NCI-H446 treated with DMSO at 0.1 percent for 48 hours (cell line): Measurements from ENCODE around the gene UBP1.
"Not testable (repeated sequence)": the region's sequence is repeated elsewhere in the genome, so short reads cannot be mapped to it uniquely, and the experiment has no call there.

Source experiments
- DNase-seq: peaks from one replicate; lab custom pipeline; 2025; lab: John Stamatoyannopoulos, UW

Gene UBP1

DNA sequence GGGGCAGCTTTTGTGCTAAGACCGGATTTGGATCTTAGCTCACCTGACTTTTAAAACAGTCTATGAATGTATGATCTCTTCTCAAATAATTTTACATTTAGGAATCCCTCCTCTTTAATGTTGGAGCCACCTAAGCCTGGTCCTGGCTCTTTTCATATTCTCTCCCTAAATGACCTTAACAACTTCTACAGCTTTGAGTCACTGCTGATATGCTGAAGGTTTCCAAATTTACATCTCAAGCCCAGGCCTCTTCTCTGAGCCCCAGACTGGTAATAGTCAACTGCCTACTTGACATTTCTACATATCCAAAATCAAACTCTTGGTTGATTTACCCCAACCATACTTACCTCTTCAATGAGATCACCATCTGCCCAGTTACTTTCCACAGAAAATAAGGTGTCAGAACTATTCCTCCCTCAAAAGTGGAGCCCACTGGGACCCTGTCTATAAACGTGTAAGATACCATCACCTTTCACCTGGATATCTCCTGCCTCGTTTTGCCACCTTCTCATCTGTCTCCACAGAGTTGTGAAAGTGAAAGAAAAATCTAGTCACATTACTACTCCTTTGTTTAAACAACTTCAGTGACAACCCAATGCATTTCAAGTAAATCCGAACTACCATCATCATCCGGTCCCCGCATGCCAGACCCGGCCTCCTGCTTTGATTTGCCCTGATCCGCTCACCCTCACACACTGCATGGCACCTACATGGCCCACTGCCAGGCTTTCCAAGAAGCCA, 48.8 kb downstream of the UBP1 start:
- no peak for DNase-seq

DNA sequence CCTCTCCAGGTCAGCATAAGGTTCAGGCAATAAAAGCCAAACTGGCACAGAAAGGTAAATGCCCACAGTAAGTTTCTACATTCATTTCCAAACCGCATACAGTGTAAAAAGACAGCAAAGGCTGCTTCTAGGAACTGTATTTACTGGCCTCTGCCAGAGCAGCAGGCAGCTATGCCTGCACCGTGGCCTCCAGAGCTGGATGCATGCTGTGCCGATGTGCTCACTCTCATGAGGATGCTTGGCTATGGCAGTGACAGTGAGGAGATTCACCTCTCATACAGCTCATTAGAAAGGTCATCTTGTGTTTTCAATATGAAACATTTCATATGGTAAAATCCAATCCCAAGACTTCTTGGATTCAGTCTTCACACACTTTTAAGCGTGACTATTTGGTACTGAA, 50.3 kb downstream of the UBP1 start:
- no peak for DNase-seq

DNA sequence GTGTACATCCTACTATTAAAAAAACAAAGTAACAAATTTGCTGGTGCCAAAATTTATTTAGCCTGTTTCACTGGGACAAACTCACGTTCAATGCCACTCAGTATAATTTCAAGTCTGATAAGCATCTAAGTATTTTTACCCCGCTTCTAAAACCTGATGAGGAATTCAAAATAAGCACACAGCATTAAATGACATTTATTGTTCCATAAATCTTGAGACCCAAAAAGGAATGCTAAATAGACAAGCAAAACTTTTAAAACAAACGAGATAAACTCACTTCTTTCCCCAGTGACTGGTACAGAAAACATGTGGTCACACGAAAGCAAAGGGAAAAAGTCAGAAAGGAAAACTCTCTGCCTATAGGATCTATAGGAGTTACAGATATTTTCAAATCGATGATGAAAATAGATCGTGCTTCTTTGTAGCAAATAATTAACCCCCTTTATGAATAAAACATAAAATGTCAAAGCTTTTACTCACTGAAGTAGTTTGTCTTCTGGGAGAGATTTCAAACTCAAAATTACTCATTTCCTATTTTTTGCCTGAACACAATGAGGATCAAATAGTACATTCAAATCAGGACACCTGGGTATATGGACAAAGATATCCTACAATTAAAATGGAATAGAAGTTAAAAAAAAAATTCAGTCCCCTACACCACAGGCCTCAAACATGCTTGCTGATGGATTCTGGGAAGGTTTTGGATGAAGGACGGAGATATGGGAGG, 51.7 kb downstream of the UBP1 start:
- no peak for DNase-seq

DNA sequence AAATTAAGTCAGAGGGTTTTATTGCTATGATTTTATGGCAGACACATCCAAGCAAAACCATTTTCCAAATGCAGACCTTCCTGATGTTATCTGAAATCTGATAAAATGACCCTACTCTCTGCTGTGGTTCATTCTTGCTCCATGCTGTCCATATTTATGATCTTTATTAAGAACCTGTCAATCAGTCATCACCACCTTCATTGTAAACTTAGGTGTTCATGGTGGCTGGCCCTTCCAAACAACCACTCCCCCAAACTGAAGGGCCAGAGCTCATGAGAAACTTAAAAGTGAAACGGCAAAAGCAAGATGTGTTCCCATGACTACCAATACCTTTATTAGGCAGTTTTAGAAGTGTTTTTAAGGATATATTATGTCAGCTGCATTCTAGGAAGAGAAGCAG, 53.6 kb downstream of the UBP1 start:
- DNase-seq: no peak

DNA sequence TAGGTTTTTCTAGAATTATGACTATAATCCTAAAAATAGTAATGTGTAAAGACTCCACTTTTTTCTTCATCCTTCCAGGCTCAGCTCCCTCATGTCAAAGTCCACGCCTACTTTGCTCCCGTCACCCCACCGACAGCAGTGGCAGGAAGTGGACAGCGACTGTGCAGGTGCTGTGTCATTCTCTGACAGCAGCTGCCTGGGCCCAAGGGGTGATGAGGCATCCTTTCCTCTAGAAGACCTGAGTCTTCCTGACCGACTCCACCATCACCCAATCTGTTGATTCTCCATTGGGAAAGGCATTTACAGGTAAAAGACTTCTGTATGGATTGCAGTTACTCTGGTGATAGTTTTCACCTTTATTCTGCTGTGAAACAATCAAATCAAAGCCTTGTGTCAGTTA, 54.8 kb downstream of the UBP1 start:
- no peak for DNase-seq

DNA sequence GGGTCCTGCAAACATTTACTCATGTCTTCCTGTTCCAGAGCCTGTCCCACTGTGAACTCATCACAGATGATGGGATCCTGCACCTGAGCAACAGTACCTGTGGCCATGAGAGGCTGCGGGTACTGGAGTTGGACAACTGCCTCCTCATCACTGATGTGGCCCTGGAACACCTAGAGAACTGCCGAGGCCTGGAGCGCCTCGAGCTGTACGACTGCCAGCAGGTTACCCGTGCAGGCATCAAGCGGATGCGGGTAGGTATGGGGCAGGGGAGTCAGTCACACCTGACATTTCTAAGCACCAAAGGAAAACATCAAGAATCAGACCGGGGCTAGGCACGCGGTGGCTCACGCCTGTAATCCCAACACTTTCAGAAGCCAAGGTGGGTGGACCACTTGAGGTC, 56.3 kb downstream of the UBP1 start:
- DNase-seq: no peak

DNA sequence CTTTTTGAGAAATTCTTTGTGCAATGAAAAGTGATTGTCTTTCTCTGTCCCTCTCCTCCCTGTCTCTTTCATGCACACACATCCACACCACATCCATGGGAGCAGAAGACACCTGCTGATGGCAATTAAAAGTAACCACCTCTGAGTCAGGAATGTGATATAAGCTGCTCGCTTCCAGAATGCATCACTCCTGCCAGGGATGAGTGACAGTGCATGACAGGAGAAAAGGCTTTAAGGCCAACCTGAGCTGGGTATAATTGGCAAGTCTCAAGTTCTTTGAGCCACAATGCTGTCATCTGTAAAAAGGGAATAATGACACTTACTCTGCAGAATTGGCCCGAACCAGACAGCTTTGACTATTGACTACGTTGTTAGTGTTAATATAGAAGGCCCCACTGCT, 59.6 kb downstream of the UBP1 start:
- DNase-seq: no peak

DNA sequence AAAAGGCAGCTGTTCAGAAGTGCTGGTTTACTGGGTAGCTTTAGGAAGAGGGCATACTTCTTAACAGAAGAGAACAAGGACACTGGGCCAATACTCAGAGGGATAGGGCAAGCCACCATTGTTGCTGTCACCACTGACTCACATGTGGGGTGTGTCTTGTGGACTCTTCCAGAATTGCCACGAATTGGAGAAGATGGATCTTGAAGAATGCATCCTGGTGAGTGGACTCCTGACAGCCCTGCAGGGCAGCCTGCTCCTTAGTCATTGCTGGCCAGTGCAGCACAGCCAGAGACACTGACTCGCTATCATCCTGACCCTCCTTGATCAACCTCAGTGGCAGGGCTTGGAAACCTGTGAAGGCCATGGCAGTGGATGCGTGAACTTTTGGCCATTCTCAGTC, 62.3 kb downstream of the UBP1 start:
- DNase-seq: no peak

DNA sequence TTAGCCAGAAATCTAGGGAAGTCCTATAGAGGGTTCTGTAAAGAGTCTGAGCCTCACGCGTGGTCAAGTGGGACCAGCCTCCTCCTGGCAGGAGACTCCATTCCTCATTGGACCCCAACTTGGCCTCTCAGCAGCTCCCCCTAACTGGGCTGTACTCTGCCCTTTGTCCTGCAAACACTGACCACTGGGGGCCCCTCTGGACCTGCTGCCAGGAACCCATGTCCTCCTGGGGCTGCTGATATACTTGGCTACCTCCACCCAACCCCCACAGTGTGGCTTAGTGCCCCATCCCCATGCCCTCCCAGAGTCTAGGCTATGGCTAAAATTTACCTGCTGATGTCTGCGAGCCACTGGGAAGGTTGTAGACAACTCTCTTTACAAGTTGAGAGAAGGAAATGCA, 62.7 kb downstream of the UBP1 start:
- DNase-seq: no peak

DNA sequence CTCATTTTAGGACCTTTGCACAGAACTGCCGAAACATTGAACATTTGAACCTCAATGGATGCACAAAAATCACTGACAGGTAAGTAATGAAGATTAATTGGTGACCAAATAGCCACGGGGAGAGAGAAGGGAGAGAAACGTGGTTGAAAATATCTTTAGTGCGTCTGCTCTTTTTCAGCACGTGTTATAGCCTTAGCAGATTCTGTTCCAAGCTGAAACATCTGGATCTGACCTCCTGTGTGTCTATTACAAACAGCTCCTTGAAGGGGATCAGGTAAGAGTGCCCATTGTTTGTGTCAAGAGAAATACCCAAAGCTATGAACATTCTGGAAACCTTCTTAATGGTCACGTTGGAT, 67.1 kb downstream of the UBP1 start:
- DNase-seq: no peak

DNA sequence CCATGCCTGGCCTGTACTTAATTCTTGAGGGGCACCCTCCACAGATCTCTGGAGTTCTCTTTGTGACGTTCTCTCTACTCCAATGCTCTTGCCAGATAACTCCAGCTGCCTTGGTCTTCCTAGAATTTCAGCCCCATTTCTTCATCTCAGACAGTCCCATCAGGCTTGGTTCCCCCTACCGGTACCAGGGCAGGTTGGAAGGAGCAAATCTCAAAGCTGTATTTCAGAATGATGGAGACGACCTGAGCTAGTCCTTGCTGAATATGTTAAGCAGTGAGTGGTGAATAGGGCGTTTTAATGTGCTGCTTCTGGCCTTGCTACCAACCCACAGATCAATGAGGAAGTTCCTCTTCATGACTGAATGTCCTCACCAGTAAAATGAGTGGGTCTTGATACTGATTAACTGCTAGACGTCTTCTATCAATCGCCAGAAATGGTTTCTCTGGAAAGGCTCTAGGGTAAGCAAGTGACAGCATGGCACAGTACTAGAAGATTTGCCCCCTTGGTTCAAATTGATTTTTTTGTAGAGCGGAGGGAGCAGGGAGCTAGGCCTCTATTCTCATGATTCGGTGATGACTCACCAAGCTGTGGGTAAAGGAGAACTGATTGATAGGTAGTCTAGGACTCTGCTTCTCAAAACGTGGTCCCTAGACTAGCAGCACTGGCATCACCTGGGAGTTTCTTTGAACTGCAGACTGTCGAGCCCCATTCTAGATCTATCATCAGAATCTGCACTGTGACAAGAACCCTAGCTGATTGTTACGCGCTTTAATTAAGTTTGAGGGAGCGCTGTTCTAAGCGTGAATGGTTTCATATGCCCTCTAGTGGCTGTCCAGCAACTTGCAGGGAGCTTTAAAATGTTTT, 67.8 kb downstream of the UBP1 start:
- no peak for DNase-seq

DNA sequence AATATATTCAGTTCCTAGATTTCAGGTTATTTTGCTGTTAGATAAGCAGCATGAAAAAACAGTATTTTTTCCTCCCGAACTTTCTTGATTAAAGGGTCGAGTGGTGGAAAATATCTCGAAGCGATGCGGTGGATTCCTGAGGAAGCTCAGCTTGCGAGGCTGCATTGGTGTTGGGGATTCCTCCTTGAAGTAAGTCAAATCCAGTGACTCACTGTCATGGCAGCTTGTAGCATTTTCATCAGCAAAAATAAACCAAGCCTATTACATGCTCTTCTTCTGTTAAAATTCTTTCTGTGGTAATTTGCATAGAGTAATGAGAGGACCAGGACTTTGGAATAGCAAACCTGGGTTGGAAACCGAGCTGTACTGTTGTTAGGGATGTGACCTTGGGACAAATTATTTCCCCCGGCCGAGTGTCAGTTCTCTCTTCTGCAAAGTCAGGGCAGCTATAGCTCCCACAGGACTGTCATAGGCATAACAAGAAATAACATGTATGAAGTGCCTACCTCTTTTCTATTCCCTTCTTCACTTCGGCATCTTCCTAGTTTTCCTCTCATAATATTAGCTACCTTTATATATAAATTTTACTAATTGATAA, 75.6 kb downstream of the UBP1 start:
- DNase-seq: no peak

DNA sequence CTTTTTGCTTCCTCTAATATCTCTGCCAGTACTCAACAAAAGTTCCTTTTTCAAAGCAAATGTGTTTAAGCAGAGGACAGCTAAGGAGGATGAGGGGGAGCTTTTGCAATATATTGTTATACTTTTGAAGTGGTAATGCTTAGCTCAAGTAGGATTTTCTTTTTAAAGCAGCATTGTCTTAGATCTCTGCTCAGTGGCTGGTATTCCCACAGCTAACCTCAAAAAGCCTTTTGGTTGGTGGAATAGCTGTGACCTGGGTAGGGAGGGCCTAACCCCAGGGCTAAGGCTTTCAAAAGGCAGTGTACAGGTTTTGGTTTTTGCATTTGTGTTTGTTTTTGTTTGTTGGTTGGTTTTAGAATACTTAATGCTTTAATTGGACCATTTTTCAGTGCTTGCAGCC, 76.1 kb downstream of the UBP1 start:
- no peak for DNase-seq

DNA sequence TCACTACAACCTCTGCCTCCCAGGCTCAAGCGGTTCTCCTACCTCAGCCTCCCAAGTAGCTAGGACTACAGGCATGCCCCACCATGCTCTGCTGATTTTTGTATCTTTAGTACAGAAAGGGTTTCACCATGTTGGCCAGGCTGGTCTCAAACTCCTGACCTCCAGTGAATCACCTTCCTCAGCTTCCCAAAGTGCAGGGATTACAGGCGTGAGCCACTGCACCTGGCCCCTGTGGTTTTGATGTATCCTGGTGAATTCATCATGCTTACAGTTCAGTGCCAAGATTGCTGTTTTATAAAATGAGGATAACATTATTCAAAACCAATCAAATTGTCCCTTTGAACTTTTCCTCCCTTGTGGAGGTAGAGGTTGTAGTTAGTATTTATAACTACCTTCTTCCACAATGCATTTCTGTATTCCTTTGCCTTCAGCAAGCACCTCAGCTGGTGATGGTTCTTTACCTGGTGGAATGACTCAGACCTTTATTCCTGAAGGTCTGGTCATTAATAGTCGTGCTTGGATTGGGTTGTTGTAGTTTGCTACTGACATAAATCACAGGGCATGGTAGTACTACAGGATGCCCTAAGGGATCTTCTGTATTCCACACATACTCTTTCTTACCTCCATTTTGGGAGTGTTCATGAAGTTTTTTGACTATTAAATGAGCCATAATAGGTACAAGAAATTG, 76.9 kb downstream of the UBP1 start:
- DNase-seq: no peak

DNA sequence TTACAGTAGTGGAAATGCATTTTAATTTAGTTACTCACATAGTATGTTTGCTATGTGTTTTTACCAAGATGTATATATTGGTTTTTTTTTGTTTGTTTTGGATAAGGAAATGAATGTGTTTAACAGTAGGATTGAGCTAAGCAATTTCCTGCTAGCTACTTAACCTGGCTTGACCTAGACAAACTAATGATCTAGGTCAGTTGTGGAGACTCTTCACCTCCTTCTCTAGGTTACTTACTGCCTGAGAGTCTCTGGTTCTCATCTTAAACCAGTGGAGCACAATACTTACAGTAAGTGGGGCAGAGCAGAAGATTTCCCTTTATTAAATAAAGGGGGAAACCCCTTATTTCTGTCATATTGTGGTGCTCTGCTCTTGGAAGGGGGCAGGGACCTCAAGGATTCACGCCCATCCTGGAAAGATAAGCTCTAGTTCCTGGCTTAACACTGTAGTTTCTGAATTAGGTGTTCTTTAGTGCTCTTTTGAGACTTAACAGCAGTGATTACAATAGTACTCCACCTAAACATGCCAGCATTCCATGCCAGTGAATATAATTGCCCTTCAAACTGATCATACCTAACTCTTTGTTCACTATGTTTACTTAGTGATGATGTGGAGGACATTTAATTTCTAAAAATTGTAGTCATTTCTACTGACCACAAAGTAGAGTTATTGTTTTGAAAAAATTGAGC, 79.9 kb downstream of the UBP1 start:
- DNase-seq: no peak

DNA sequence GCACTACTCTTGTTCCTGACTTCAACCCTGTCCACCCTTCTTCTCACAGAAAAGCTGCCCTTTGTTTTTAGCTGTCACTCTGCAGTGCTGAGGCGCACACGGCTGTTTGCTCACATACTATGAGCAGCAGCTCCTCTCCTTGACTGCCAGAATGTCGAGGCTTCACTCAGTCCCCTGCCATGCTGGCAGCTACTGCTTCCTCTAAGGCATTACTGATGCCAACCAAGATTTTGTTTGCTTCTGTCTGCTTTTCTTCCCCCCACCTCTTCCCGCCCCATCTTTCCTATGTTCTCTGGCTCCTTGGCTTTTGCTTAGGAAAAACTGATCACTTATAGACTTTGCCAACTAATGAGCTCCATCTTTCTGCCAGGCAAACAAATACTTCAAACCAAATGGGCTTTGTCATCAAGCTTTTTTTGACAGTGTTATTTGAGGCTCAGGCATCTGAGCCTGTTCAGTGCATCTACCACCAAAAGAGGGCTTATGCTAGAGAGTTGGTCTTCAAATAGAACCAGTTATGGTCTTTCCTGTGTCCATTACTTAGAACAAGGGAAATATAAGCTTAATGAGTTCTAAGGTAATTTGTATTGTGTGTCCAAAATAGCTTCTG, 81.9 kb downstream of the UBP1 start:
- DNase-seq: no peak

DNA sequence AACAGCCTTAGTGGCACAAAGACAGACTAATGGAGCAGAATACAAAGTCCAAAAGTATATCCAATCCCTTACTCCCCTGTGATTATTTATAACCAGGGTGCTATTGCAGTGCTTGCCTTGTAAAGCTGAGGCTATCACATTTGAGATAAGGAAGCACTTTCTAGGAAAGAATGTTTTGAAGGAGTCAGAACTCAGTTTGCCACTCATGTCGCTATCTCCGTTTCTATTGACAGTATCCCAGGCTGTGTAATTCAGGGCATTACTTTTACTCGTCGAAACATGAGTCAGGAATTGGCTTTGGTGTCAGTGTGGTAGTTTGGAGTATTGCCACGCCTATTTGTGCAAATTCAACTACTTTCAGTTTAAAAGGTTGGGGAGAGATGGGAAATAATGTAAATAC, 84.6 kb downstream of the UBP1 start:
- DNase-seq: no peak

DNA sequence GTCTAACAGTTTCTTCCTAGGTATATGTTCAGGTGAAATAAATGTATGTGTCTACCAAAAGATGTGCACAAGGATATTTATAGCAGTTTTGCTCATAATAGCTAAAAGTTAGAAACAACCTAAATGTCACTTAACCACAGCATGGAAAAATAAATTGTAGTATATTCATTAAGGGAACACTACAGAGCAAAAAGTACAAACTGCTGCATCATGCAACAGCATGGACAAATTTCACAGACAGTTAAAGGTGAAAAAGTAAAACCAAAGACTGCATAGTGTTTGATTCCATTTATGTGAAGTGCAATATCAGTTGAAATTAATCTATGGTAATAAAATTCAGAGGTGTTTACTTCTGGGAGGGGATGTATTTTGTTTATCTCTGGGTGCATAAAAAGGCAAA, 100.4 kb downstream of the UBP1 start:
- DNase-seq: no peak

DNA sequence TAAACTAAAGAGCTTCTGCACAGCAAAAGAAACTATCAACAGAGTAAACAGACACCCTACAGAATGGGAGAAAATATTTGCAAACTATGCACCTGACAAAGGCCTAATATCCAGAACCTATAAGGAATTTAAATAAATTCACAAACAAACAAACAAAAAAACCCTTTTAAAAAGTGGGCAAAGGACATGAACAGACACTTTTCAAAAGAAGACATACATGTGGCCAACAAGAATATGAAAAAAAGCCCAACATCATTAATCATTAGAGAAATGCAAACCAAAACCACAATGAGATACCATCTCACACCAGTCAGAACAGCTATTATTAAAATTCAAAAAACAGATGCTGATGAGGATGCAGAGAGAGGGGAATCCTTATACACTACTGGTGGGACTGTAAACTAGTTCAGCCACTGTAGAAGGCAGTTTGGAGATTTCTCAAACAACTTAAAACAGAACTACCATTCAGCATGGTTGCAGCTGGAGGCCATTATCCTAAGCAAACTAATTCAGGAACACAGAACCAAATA, 101.2 kb downstream of the UBP1 start:
- DNase-seq: not testable (repeated sequence)
